ENCODE measurements around the gene COL4A5.

DNA sequence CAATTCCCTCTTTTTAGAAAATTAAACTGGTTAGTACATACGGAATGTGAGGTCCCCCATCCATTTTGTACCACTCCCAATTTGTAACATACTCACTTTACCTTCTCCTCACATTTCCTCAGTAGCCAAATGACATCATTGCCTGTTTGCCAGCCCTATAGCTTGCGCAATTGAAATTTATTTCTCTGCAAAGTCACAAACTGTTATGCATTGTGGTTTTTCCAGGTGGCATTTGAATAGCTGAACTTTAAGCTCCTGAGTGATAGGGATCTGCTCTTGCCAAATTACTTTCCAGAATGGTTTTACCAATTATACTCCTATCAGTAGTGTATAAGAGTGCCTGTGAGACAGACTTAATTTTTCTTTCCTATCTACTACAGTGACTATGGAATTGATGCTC, 7.7 kb downstream of the COL4A5 start:
- TF ChIP-seq, protein P1, sequence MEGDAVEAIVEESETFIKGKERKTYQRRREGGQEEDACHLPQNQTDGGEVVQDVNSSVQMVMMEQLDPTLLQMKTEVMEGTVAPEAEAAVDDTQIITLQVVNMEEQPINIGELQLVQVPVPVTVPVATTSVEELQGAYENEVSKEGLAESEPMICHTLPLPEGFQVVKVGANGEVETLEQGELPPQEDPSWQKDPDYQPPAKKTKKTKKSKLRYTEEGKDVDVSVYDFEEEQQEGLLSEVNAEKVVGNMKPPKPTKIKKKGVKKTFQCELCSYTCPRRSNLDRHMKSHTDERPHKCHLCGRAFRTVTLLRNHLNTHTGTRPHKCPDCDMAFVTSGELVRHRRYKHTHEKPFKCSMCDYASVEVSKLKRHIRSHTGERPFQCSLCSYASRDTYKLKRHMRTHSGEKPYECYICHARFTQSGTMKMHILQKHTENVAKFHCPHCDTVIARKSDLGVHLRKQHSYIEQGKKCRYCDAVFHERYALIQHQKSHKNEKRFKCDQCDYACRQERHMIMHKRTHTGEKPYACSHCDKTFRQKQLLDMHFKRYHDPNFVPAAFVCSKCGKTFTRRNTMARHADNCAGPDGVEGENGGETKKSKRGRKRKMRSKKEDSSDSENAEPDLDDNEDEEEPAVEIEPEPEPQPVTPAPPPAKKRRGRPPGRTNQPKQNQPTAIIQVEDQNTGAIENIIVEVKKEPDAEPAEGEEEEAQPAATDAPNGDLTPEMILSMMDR (IDR thresholded peaks at IDR 0.05; ENCODE audit: insufficient read depth, low read length, poor library complexity, severe bottlenecking): no peak
- no peak for TF ChIP-seq EZH2phosphoT487 (conservative IDR thresholded peaks at IDR 0.05; ENCODE audit: low read length)
